ENCODE results near the gene ACTG1.

ACTG1 gene

GRCh38 chr17:81515530-81516041 lies 3.0 kb upstream of the ACTG1 start:
- DNase-seq: no peak

- DNase-seq: peak; percentile 73
Measured at GRCh38 chr17:81514739-81515529, 2.3 kb upstream of the ACTG1 start.

GRCh38 chr17:81514489-81514738 lies 1.8 kb upstream of the ACTG1 start:
- no peak for DNase-seq

GRCh38 chr17:81513753-81514488 lies 1.3 kb upstream of the ACTG1 start:
- no peak for DNase-seq

- DNase-seq: peak; percentile 52
Measured at GRCh38 chr17:81513372-81513752, 763 bp upstream of the ACTG1 start.

- DNase-seq: no peak
Measured at GRCh38 chr17:81511804-81512561, 616 bp downstream of the ACTG1 start.

GRCh38 chr17:81511554-81511803 lies 1.1 kb downstream of the ACTG1 start:
- DNase-seq: no peak

- DNase-seq: no peak
Measured at GRCh38 chr17:81510785-81511553, 1.6 kb downstream of the ACTG1 start.

- DNase-seq: no peak
Measured at GRCh38 chr17:81509972-81510784, 2.4 kb downstream of the ACTG1 start.

GRCh38 chr17:81509207-81509971 lies 3.2 kb downstream of the ACTG1 start:
- no peak for DNase-seq

GRCh38 chr17:81508639-81509206 lies 3.9 kb downstream of the ACTG1 start:
- no peak for DNase-seq

GRCh38 chr17:81503619-81504018 lies 9.0 kb downstream of the ACTG1 start:
- no peak for DNase-seq

GRCh38 chr17:81502471-81503017 lies 10.1 kb downstream of the ACTG1 start:
- DNase-seq: no peak

- DNase-seq: no peak
Measured at GRCh38 chr17:81500047-81500446, 12.6 kb downstream of the ACTG1 start.

GRCh38 chr17:81499601-81499970 lies 13.0 kb downstream of the ACTG1 start:
- no peak for DNase-seq

- no peak for DNase-seq
Measured at GRCh38 chr17:81498953-81499600, 13.5 kb downstream of the ACTG1 start.

GRCh38 chr17:81494626-81495377 lies 17.8 kb downstream of the ACTG1 start:
- no peak for DNase-seq

GRCh38 chr17:81493198-81494038 lies 19.2 kb downstream of the ACTG1 start:
- DNase-seq: no peak

GRCh38 chr17:81492706-81493105 lies 19.9 kb downstream of the ACTG1 start:
- no peak for DNase-seq

All from activated gamma-delta T cell (primary cell).